GM12878 (cell line): ENCODE results near the gene SMIM22. TPM values are rescaled to one million over a fixed set of nuclear protein-coding genes. Genes with fewer than 3 reads are reported as not detected.

Experiments used
- ATAC-seq: fragments of 200-7000 bp; cut with Tn5 transposase; 3 replicates; pipeline ENCODE4 v1.9.1; 2020; ENCODE audit warnings: mild to moderate bottlenecking, moderate library complexity
- BruUV-seq: library from RNA; stranded (reverse); fragments of 400-500 nt; replicated peaks from 2 replicates; lab custom pipeline; 2021; lab: Mats Ljungman, UMichigan
- CTCF ChIA-PET: fragments of 300-600 bp; sonication (Branson Sonifier 250); formaldehyde crosslinking; extraction: SDS; loops from one replicate; lab custom pipeline; 2021; ENCODE audit warnings: inconsistent platforms; lab: Yijun Ruan, JAX
- POLR2A ChIA-PET: fragments of 350-600 bp; formaldehyde crosslinking; extraction: SDS; loops from one replicate; lab custom pipeline; 2021; ENCODE audit warnings: inconsistent platforms; lab: Charles Lee
- RAD21 ChIA-PET: fragments of 300-600 bp; sonication (Branson Sonifier 250); formaldehyde crosslinking; loops from one replicate; lab custom pipeline; 2023; ENCODE audit warnings: antibody characterized with exemption; ENCODE audit not compliant: unreplicated experiment; lab: Charles Lee
- SMC1A ChIA-PET: fragments of 300-600 bp; sonication (Branson Sonifier 250); formaldehyde crosslinking; loops from one replicate; lab custom pipeline; 2023; ENCODE audit not compliant: unreplicated experiment, uncharacterized antibody; lab: Charles Lee
- DNase-seq: peaks from one replicate; pipeline ENCODE4 v3.0.0-alpha.2; 2011; ENCODE audit warnings: low read depth, low spot score
- FAIRE-seq: peaks from 3 replicates; lab custom pipeline; 2011; peaks lifted over from hg19 to GRCh38; lab: Jason Lieb, UNC
- H2AFZ ChIP-seq: 2 replicates; pipeline ENCODE4 v1.6.0; 2011; ENCODE audit warnings: low read depth, low read length, control low read depth; ENCODE audit not compliant: control insufficient read depth
- H3K27ac ChIP-seq: 2 replicates; pipeline ENCODE4 v1.5.1; 2011; ENCODE audit warnings: control low read depth; ENCODE audit not compliant: control insufficient read depth, insufficient read depth
- H3K27me3 ChIP-seq, 2 experiments: replicated peaks in 1 of 2; 2 replicates each; pipeline versions ENCODE4 v1.6.0 to v1.6.1; 2011; ENCODE audit warnings: low read length in 1 of 2; ENCODE audit not compliant: control insufficient read depth in 2 of 2, insufficient read depth in 2 of 2
- H3K36me3 ChIP-seq, 2 experiments: 2 replicates each; pipeline ENCODE4 v1.5.1; 2011; ENCODE audit warnings: low read length in 1 of 2; ENCODE audit not compliant: control insufficient read depth in 2 of 2, insufficient read depth in 2 of 2
- H3K4me1 ChIP-seq: 2 replicates; pipeline ENCODE4 v1.6.1; 2011; ENCODE audit warnings: mild to moderate bottlenecking, low read length, moderate library complexity, mixed read lengths; ENCODE audit not compliant: control insufficient read depth, insufficient read depth
- H3K4me2 ChIP-seq: 2 replicates; pipeline ENCODE4 v1.6.0; 2011; ENCODE audit warnings: control low read depth; ENCODE audit not compliant: control insufficient read depth, insufficient read depth
- H3K4me3 ChIP-seq: fragments of 200-600 bp; sonication (generic); 2 replicates; pipeline ENCODE4 v1.5.1; 2016
- H3K79me2 ChIP-seq: 2 replicates; pipeline ENCODE4 v1.6.0; 2011; ENCODE audit warnings: low read length; ENCODE audit not compliant: control insufficient read depth, insufficient read depth
- H3K9ac ChIP-seq: 2 replicates; pipeline ENCODE4 v1.8.0; 2011; ENCODE audit warnings: low read length, control low read depth, mixed read lengths; ENCODE audit not compliant: control insufficient read depth, insufficient read depth
- H3K9me3 ChIP-seq: replicated peaks from 3 replicates; pipeline ENCODE4 v1.5.1; 2011; ENCODE audit warnings: mild to moderate bottlenecking, low read length; ENCODE audit not compliant: control insufficient read depth, insufficient read depth
- H4K20me1 ChIP-seq: 2 replicates; pipeline ENCODE4 v1.6.0; 2011; ENCODE audit not compliant: control insufficient read depth, insufficient read depth
- ATF2 ChIP-seq: IDR thresholded peaks from 2 replicates; pipeline ENCODE4 v1.6.1; 2012; ENCODE audit warnings: low read length, inconsistent platforms
- CBX3 ChIP-seq: fragments of 200-600 bp; sonication (generic); IDR thresholded peaks from 2 replicates; pipeline ENCODE4 v1.6.1; 2016; ENCODE audit warnings: low read depth, borderline replicate concordance
- CHD4 ChIP-seq: fragments of 200-600 bp; sonication (generic); IDR thresholded peaks from 2 replicates; pipeline ENCODE4 v1.6.1; 2016; ENCODE audit warnings: mild to moderate bottlenecking
- ESRRA ChIP-seq: IDR thresholded peaks from 2 replicates; pipeline ENCODE4 v1.6.1; 2012; ENCODE audit warnings: mild to moderate bottlenecking, low read length, improper control_type of control experiment
- FOXK2 ChIP-seq: fragments of 450-650 bp; IDR thresholded peaks from 2 replicates; pipeline ENCODE4 v1.6.1; 2017; ENCODE audit warnings: mild to moderate bottlenecking, moderate library complexity
- IRF4 ChIP-seq: IDR thresholded peaks from 2 replicates; pipeline ENCODE4 v1.6.1; 2011; ENCODE audit warnings: low read depth, low read length
- MAX ChIP-seq: IDR thresholded peaks from 2 replicates; pipeline ENCODE4 v1.6.1; 2012; ENCODE audit warnings: low read depth, low read length, improper control_type of control experiment
- MEF2A ChIP-seq: IDR thresholded peaks from 2 replicates; pipeline ENCODE4 v1.6.1; 2011; ENCODE audit warnings: low read depth, mild to moderate bottlenecking, low read length, moderate library complexity; ENCODE audit not compliant: insufficient read depth
- MLLT1 ChIP-seq: fragments of 450-650 bp; IDR thresholded peaks from 2 replicates; pipeline ENCODE4 v1.6.1; 2016; ENCODE audit warnings: mild to moderate bottlenecking
- NFIC ChIP-seq: IDR thresholded peaks from 2 replicates; pipeline ENCODE4 v1.6.1; 2012; ENCODE audit warnings: low read depth, mild to moderate bottlenecking, inconsistent platforms, low read length, moderate library complexity
- POLR2AphosphoS5 ChIP-seq: IDR thresholded peaks from 2 replicates; pipeline ENCODE4 v1.6.1; 2011; ENCODE audit warnings: mild to moderate bottlenecking, low read length, inconsistent platforms
- RBBP5 ChIP-seq: fragments of 200-600 bp; sonication (generic); conservative IDR thresholded peaks from 2 replicates; pipeline ENCODE4 v1.6.1; 2016
- RCOR1 ChIP-seq: conservative IDR thresholded peaks from 2 replicates; pipeline ENCODE4 v1.6.1; 2012; ENCODE audit warnings: low read depth, low read length, improper control_type of control experiment
- SMAD1 ChIP-seq: fragments of 450-650 bp; IDR thresholded peaks from 2 replicates; pipeline ENCODE4 v1.6.1; 2018; ENCODE audit warnings: mild to moderate bottlenecking, low read depth; ENCODE audit not compliant: partially characterized antibody
- SREBF2 ChIP-seq: IDR thresholded peaks from 2 replicates; pipeline ENCODE4 v1.6.1; 2012; ENCODE audit warnings: mild to moderate bottlenecking, low read length
- YBX1 ChIP-seq: fragments of 450-650 bp; IDR thresholded peaks from 2 replicates; pipeline ENCODE4 v1.6.1; 2016; ENCODE audit warnings: antibody characterized with exemption
- ZBTB40 ChIP-seq: fragments of 450-650 bp; IDR thresholded peaks from 2 replicates; pipeline ENCODE4 v1.6.1; 2016; ENCODE audit warnings: mild to moderate bottlenecking, moderate library complexity, borderline replicate concordance
- WGBS: methylation state at CpG from one replicate; pipeline ENCODE4 v1.1.6; 2016; ENCODE audit warnings: low lambda C conversion rate; ENCODE audit not compliant: insufficient replicate concordance, insufficient coverage; ENCODE audit errors: missing lambda C conversion rate; 5-methylcytosine and 5-hydroxymethylcytosine counted together
- in situ Hi-C: fragments of 300-500 bp; cut with MboI; formaldehyde crosslinking; loops from 9 replicates; pipeline ENCODE4 v1.14.3; 2018; ENCODE audit warnings: mixed read lengths
- intact Hi-C: fragments of 100-400 bp; cut with micrococcal nuclease; formaldehyde crosslinking; loops from one replicate; pipeline ENCODE4 v1.14.2; 2022; ENCODE audit not compliant: unreplicated experiment
- polyA plus RNA-seq, 11 experiments: library from polyadenylated mRNA; depleted of rRNA in 4 of 11; unstranded in 6 of 11; stranded (reverse) in 5 of 11; fragments of >200 nt; fragmentation: Nextera tagmentation in 4 of 11; fragmentation: Illumina TruSeq in 1 of 11; extraction: Ambion mirVana in 4 of 11; extraction: Trizol in 1 of 11; gene quantifications; 1 replicate in 1 of 11; 2 replicates in 10 of 11; pipeline versions ENCODE4 v1.2.1 to v1.2.3, GENCODE V29; 2011 to 2016; ENCODE audit warnings: inconsistent platforms in 2 of 11, missing spikeins in 2 of 11, low read depth in 1 of 11
- total RNA-seq, 4 experiments: library from RNA; depleted of rRNA in 3 of 4; stranded (reverse); fragments of >200 nt in 3 of 4; fragmentation: Illumina TruSeq in 1 of 4; extraction: Trizol in 1 of 4; gene quantifications; 2 replicates each; pipeline versions ENCODE4 v1.2.1 to v1.2.3, GENCODE V29; 2013 to 2021

The SMIM22 gene
- total and polyA plus RNA-seq, 10 of the 15 experiments (the other 5 are each of a cell fraction or from before 2014, with no cell fraction given), result 0.83 TPM; not detected in 9

DNA sequence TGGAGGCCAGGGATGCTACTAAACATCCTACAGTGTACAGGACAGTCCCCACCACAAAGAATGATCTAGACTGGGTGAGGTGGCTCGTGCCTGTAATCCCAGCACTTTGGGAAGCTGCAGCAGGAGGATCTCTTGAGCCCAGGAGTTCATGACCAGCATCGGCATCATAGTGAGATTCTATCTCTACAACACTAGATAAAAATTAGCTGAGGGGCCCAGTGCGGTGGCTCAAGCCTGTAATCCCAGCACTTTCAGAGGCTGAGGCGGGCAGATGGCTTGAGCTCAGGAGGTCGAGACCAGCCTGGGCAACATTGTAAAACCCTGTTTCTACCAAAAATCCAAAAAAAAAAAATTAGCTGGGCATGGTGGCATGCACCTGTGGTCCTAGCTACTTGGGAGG lies 22.8 kb upstream of the SMIM22 start:
- POLR2A ChIA-PET, result interaction anchor here (0.7 kb wide), 1 partner anchor 204 kb away, joined by 3 read pairs; no protein-coding TSS in a partner anchor
- CTCF ChIA-PET, result interaction anchor here (0.7 kb wide), 1 partner anchor 843 kb away, joined by 3 read pairs; no protein-coding TSS in a partner anchor
- no peaks in the 10 kb centered on the region for H3K9me3 ChIP-seq
- no peaks in the 10 kb centered on the region for H3K27me3 ChIP-seq
- H3K79me2 ChIP-seq, result no peaks in the 10 kb centered on the region
- no peak for FAIRE-seq
- WGBS, result 64% methylated on average over 5 of the region's 5 CpGs
- RAD21 ChIA-PET, result interaction anchor here (0.8 kb wide), 1 partner anchor 27 kb away, joined by 3 read pairs; no protein-coding TSS in a partner anchor
- no peaks in the 10 kb centered on the region for H3K36me3 ChIP-seq
- H2AFZ ChIP-seq, result no peak overlapping the region
- H3K4me2 ChIP-seq, result no peak overlapping the region
- in situ Hi-C loops, result no loop called here
- H3K4me3 ChIP-seq, result no peak overlapping the region
- TF ChIP-seq ZBTB40 (no peak), YBX1 (no peak), ATF2 (no peak), FOXK2 (no peak), CBX3 (no peak), CHD4 (no peak), MLLT1 (no peak), POLR2AphosphoS5 (no peak), RBBP5 (no peak), MAX (no peak), ESRRA (no peak), RCOR1 (no peak), SREBF2 (no peak), MEF2A (no peak), SMAD1 (no peak), IRF4 (no peak), NFIC (no peak)
- TF ChIP-seq, all 136 proteins: peak for 0
- no TSS peak for BruUV-seq
- Histone ChIP-seq H4K20me1 (no peaks in the 10 kb centered on the region), H3K9ac (no peak overlapping the region), H3K27ac (no peak overlapping the region), H3K4me1 (0 out of 2 replicates have a peak, but pooled peaks cover 2% of the 10 kb centered on the region)
- intact Hi-C loops, result no loop called here
- DNase-seq (no peak), ATAC-seq (no peak)
- SMC1A ChIA-PET, result interaction anchor here (1.0 kb wide), 1 partner anchor 38 kb away, joined by 3 read pairs; the partner anchor contains the start of genes ANKS3 and DNAAF8
